GM18909 (cell line): ENCODE data around the gene GAST.
"Not testable (repeated sequence)": the region's sequence is repeated elsewhere in the genome, so short reads cannot be mapped to it uniquely, and the experiment has no call there.

ENCODE experiments used
- ATAC-seq: cut with Tn5 transposase; IDR thresholded peaks from one replicate; pipeline ENCODE4 v1.9.1; 2021; ENCODE audit warnings: mild to moderate bottlenecking; ENCODE audit not compliant: unreplicated experiment, poor library complexity

Gene GAST

GRCh38 chr17:41682631-41683030, 29.5 kb upstream of the GAST start:
- no peak for ATAC-seq

GRCh38 chr17:41683441-41684007, 28.6 kb upstream of the GAST start:
- no peak for ATAC-seq

GRCh38 chr17:41684035-41684434, 28.1 kb upstream of the GAST start:
- no peak for ATAC-seq

GRCh38 chr17:41685753-41686152, 26.4 kb upstream of the GAST start:
- ATAC-seq: not testable (repeated sequence)

- no peak for ATAC-seq
Observed at GRCh38 chr17:41686281-41686680, 25.9 kb upstream of the GAST start.

- no peak for ATAC-seq
Observed at GRCh38 chr17:41687828-41688640, 24.1 kb upstream of the GAST start.

GRCh38 chr17:41688641-41689496, 23.3 kb upstream of the GAST start, which contains the start of gene EIF1:
Gene EIF1 (plus strand): TSS chr17:41688885. CDS start chr17:41689039, 154 bp downstream.
- peak; percentile 79 for ATAC-seq

GRCh38 chr17:41689497-41690299, 22.4 kb upstream of the GAST start:
- ATAC-seq: no peak

- no peak for ATAC-seq
Observed at GRCh38 chr17:41690497-41690896, 21.6 kb upstream of the GAST start.

- no peak for ATAC-seq
Observed at GRCh38 chr17:41691031-41691777, 20.9 kb upstream of the GAST start.

GRCh38 chr17:41692722-41693521, 19.2 kb upstream of the GAST start:
- ATAC-seq: no peak

- ATAC-seq: no peak
Observed at GRCh38 chr17:41695134-41695661, 16.9 kb upstream of the GAST start.

- no peak for ATAC-seq
Observed at GRCh38 chr17:41695954-41696757, 16.0 kb upstream of the GAST start.

GRCh38 chr17:41697122-41697962, 14.8 kb upstream of the GAST start:
- no peak for ATAC-seq

GRCh38 chr17:41700843-41701242, 11.3 kb upstream of the GAST start:
- ATAC-seq: not testable (repeated sequence)

GRCh38 chr17:41702712-41703111, 9.4 kb upstream of the GAST start:
- no peak for ATAC-seq
